Astrocyte of the hippocampus (primary cell): ENCODE results near the gene RGS6.
A peak's percentile ranks its signal among the peaks of the same experiment; 100 is the strongest.

Experiments
- DNase-seq: peaks from one replicate; pipeline ENCODE4 v3.0.0; 2011; ENCODE audit warnings: low read depth, low spot score

Gene RGS6

DNA sequence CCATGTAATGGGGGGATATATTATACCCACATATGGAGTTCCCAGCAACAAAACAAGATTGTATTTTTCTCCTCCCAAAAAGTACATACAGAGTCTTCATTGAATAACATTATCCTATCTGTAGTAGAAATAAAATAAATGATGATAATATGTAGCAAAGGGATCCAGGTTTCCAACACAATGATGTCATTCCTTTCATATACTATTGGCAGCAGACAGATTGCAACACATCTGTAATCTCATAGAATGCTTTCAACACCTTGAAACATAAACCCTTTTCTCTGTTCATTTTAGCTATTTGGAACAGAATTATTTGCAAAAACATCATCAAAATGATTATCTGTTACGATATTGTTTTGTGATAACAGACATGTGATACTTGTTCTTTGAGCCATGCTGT is 644.0 kb downstream of the RGS6 start:
- no peak for DNase-seq

DNA sequence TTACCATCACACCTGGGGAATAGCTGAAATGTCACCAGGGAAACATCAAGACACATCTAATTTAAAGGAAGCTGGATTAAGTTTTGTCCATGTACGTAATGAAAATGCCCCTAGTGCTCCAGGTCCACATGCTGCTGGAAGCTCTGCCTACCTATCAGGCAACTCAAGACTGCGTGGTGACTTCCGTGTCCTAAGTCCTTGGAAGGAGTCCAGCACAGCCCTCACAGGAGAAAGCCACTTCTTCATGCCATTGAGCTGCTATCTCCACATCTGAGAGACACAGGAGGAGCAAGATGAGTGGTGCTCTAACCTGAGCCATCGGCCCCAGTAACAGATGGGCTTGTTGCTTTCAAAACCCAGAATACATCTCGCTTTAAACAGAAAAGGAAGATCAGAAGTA is 645.3 kb downstream of the RGS6 start:
- no peak for DNase-seq

DNA sequence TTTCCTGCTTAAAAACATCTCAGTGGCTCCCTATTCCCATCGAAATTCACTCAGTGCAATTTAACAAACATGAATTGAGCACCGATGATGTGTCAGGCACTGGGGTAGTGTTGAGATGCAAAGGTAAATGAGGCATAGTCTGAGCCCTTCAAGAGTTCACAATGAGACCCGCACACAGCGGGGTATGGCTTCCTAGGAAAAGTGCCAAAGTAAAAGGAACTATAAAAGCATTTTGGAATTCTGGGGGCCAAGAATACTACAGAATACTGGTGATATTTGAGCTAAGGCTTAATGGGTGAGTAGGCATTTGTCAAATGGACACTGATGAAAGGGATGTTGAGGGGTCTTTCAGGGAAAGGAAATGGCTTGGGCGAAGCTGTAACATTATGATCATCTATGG is 646.3 kb downstream of the RGS6 start:
- no peak for DNase-seq

DNA sequence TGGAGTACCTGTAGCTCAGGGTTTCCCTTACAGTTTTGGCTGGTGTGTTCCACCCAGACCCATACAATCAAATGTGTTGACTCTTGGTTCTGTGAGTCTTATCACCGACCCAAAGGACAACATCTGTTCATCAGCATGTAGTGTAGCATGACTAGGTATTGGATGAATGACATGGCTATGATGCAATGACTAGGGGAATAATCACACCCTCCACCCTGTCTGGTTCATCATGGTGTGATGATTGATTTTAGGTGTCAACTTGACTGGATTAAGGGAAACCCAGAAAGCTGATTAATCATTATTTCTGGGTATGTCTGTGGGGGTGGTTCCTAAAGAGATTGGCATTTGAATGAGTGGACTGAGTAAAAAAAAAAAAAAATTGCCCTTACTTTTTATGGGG is 650.4 kb downstream of the RGS6 start:
- no peak for DNase-seq

DNA sequence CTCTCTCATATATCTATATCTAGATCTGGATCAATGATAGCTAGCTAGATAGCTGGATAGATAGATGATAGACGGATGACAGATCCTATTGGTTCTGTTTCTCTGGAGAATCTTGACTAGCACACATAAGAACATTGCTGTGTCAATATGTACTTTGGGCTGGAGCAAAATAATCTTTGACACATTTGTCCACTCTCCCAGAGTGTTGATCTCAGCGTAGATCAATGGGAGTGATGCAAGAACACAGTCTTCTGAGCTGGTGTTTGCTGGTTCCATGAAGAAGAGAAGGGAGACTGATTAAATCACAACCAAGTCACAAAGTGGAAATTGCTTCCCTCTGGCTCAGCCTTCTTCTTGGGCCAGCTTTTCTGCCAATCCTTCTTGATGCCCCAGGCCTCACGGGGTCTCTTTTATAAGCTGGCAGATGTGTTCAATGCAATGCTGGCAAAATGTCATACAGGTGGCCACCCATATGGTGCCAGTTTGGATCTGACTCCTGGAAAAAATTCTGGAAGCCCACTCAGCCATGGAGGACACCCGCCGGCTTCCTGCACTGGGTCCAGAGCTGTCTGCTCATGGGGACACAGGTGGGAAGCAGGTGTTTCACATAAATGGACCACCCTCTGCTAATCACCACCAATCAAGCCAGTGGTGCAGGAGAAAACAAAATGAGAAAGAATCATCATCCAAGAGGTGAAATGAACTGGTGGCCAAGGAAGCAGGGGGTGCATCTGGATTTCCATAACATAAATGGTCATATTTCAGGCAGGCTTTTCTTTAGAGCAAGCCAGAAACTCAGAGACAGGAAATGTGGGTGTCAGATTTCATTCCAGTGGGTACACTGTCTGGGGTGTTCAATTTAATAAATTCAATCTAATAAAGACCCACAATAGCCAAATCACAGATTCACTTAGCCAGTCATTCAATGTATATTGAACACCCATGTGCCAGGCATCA is 651.4 kb downstream of the RGS6 start:
- DNase-seq: no peak

DNA sequence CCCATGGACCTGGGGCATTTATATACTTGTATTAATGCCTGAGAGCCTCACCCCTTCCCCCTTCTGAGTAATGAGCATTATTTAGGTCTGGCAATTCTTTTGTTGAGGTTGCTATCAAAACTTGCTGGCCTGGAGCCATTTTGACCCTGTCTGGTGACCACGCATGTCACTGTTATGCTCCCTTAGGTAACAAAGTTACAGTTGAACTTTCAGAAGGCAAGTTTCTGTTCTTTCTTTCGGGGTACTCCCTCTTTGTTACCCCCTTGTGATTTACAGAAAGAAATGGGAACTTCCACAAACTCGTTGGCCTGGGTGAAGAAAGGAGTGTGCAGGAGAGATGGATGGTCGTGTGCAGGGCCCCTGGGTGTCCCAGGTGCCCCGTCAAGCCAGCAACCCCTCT is 656.3 kb downstream of the RGS6 start:
- DNase-seq: no peak

DNA sequence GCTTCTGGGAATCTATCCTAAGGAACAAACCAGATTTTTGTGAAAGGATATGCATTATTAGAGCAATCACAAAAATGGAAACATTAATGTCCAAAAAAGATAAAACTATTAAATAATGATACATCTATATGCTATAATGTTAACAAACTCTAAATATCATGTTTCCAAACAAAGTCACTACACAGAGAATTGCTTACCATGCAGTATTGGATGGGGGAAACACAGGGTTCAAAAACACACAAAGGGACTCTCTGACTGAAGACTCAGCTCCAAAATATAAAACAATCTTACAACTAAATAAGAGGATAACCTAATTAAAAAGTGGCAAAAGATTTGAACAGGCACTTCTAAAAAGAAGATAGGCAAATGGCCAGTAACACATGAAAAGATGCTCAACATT is 657.4 kb downstream of the RGS6 start:
- DNase-seq: no peak

DNA sequence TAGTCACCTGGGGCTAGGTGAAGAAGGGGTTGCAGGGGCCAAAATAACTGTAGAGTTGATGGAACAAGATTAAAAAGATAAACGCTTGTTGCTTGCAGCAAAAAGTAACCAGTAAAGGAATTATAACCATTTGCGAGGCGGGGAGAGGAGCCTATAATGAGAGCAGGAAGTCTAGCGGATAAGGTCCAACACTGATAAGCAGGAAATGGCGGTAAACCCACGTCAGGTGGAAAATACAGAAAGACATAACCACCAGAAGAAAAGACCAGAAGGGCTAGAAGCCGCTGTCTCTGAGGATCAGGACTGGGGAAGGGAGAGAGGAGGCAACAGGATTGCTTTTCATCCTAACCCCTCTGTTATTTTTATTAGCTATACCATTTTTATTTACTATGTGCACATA is 658.3 kb downstream of the RGS6 start:
- no peak for DNase-seq

DNA sequence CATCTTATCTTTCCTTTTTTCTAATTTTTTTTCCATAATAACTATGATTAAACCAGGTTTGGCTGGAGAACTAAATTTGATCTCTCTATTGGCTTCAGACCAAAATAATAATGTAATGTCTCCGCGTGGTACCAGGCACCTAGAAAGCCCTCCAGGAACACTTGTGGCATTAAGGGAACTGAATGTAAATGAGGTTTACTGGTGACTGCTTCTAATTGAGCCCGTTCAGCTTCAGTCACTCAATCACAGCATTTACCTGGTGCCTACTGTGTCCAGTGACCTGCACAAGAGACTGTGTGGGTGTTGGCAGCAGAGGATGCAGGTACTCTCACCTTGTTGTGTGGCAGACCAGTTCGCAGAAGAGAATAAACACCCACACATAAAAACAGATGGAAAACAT is 659.2 kb downstream of the RGS6 start:
- DNase-seq: no peak

DNA sequence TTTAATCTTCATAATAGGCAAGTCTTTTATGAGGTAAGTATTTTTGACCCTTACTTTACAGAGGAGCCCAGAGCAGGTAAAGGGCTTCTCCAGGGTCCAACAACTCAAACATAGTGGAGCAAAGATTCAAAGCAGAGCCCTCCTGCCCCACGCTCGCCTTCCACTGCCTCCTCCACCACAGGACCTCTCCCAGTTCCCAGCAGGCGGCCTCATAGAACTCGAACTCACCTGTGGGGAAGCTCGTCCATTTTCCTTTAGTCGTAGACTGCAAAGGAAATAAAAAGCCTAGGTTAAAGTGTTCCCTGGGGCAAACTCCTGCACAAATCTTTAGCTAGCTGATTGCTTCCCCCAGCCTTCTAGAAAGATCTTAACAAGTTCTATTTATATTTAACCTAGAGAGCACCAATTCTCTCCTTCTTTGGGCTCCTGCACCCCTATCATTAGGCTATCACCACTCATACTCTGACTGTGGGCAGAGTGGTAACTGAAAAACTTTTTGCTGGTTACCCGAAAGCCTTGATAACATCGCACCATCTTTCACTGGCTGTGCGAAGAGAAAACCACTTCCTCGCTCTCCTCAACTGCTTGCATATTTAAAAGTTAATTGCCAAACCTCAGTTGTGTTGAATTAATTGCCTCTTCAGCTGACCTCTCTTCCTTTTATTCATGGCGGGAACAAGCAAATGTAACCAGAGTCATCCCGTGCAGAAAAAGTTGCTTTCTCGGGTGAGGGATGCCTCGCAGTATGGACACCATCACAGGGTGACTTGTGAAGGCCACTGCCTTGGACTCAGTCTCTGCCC is 662.1 kb downstream of the RGS6 start:
- DNase-seq: no peak

DNA sequence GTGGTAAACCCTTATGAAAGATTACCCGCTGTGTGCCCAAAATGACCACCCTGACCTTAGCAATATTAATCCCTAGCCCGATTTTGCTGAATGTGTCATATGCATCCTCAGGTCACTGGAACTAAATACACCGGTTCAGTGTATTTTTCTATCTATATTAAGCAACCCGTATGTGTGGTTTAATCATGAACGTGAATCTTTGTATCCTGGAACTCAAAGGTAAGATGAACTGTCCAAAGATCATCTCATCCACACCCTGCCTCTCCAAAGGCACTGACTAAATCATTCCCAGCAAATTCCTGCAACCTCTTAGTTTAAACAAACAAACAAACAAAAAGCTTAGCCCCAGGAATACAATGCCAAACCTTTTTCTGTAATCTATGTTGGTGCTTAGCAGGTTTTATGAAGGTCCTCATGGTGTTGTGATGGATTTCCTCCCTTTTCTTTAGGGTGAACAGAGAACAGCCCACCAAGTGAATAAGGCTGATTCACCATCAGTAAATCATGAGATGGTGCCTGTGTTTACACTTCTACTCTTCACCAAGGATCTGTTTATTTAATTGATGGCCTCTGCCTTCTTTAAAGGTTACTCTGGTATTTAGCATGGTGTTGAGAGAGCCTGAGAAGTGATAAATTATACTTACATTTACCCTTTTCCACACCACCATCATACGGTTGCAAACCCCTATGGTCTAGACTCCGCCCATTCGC is 663.1 kb downstream of the RGS6 start:
- DNase-seq: no peak

DNA sequence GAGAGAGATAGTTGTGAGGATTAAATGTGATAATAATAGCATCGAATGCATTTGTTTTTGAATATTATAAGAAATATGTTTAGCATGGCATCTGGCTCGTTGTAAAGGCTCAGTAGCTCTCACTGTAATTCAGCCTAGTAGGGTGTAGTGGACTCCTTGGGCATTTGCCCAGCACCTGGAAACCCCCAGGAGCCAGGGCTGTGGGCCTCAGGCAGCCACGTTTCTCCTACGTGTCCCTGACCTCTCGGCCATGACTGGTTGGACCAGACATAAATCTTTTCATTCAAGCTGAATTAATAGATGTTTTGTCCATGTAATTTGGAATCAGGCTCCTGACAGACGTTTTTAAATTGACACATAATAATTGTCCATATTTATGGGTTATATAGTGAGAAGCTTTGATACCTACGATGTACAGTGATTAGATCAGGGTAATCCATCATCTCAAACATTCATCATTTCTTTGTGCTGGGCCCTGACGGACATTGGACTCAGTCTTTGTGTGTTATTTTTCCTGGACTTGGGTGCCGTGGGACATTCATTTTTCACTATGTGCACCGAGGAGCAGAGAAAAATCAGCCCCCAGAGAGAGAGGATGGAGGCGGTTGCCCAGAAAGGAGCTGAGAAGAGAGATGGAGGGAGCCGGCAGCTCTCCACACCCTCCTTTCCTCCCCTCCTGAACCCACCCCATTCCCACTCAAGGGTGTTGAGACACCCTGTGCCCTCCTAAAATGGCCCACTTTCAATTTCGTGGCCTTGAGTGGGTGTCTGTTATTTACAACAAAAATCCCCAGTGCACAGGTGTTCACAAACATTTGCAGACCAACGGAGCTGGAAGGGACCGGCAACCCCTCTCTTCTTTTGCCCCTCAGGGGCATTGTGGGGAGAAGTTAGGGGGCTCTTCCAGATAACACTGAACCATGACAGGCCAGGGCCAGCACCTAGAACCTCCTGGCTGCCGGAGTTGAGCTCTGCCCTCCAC is 665.3 kb downstream of the RGS6 start:
- DNase-seq: no peak

DNA sequence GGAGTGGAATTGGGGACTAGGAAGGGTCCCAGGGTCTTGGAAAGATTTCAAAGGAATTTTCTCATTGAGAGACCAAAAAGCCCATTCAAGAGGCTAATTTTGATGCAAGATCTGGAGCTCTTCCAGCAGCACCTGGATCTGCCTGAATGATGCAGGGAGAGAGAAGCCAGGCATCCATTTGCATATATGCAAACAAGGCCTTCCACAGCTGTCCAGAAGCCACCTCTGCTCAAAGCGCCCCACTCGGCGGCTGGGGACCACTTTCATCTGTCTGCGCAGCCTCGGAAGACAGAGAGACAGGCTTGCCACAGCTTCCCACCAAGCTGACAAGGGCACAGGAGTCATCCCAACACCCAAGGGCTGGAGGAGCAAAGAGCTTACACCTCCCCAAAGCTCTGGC is 666.1 kb downstream of the RGS6 start:
- no peak for DNase-seq

DNA sequence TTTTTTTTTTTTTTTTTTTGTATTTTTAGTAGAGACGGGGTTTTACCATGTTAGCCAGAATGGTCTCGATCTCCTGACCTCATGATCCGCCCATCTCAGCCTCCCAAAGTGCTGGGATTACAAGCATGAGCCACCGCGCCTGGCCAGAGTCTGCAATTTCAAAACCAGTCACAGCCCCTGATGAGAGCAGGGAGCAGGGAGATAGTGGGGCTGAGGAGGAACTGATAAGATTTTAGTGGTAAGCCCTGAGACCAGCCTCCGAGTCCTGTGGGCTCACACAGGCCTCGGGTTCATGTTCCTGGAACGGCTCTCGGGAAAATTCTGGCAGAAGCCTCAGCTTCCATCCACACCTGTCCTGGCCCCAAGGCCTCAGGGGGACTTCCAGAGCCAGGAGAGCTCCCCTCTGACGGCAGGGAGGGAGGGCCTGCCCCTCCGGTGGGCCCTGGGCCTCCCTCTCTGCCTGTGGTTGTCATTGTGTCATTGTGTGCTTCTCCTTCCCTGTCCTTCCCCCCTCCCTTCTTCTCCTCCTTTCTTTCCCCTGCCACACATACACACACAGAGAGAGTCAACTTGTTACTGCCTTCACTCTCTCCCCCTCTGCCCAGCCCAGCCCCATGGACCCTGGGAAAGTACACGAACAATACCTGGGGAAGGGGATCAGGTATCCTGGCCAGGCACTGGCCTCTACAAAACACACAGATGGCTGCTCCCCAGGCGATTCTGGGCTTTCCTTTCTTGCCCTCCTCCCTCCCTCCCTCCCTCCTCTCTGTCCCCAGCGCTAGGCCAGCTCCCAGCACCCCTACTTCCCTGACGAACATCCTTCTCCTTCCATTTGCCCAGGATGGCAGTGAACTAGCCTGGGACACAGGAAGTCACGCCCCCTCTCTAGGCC is 667.6 kb downstream of the RGS6 start:
- no peak for DNase-seq

DNA sequence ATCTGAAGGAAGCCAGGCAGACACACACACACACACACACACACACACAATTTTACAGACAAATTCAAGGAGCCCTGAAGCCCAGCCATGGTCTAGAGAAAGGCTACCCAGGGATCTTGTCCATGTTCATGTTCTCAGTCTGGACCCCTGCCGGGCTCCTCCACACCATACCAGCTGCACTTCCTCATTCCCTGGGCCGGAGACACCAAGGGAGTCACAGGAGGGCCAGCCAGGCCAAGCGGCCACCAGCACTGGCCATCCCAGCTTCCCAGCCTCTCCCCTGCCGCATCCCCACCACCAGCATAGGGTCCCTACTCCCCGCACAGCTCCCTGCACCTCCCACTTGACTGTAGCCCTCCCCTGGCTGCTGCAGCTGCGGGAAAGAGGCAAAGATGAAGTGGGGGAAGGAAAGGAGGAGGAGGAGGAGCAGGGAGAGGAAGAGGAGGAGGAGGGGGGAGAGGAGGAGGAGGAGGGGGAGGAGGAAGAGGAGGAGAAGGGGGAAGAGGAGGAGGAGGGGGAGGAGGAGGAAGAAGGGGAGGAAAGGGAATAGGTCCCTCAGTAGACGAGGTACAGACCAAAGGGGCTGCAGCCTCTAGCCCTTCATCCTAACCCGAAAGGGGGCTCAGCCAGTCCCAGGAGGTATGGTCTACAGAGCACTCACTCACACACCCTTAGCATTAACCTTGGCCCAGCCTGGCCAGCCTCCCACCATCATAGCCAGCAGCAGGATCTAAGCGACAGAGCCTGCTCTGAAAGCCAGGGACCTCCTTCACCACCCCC is 668.5 kb downstream of the RGS6 start:
- DNase-seq: no peak

DNA sequence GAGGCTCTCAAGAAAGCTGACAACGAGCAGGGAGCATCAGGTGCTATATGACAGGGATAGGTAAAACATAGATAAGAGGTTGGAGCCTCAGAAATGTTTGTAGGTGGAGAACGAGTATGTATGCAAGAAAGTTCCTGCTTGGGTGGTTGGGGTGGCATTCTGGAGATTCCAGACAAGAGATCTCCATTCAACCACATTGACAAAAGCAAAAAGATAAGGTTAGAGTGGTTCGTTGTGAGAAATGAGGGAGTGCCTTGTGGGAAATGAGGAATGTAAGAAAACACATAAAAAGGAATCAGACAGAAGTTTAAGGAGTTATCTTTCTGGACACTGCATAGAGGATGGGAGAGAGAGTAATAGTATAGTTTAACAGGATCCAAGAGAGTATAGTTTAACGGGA is 671.4 kb downstream of the RGS6 start:
- peak; percentile 63 for DNase-seq

DNA sequence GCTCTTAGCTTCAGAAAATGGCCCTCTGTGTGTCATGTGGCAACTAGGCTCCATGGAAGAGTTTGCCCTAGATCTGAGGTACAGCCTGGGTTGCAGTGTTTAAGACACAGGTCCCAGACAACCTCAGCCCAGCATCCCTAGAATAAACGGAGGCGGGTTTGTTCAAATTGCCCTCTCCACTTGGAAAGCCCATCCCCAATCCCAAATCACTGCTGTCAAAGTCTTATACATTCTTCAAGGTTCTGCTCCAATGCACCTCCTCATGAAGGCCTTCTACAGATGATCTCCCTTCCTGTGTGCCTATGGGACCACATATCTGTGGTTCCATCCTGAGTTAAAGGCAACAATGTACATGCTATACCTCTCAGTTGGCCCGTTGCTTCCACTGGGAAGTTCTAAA is 671.9 kb downstream of the RGS6 start:
- DNase-seq: no peak

DNA sequence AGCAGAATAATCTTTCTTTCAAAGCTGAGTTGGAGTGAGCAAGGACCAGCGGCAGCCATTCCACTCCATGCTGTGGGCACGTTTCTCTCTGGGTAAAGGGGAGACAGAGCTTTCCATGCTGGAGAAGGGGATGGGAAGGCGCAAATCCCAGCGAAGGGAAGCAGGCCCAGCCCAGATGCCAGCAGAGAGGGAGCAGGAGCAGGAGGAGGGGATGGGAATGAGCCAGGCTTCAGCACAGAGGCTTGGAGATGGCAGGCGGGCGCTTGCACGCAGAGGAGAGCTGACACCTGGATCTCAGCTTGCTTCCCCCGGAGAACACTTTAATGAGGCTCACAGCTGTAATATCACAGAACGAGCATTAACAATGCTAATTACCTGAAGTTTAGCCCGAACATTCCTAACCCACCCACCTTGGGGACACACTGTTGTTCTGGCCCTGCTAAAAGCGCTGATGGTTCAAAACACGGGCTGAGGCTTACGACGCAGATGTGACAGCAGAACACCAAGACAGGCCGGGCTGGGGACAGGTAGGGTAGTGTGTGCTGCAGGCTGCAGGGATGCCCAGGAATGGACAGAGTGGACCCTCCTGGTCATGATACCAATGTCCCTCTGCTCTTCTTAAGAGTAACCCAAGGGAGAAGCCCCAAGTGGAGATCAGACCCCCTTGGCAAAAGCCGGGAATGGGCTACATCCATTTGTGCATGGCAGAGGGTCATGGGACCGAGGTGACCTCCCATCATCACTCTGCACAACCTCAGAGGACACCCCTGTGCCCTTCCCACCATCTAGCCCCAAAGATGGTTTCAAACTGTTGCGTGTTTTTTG is 673.1 kb downstream of the RGS6 start:
- no peak for DNase-seq

DNA sequence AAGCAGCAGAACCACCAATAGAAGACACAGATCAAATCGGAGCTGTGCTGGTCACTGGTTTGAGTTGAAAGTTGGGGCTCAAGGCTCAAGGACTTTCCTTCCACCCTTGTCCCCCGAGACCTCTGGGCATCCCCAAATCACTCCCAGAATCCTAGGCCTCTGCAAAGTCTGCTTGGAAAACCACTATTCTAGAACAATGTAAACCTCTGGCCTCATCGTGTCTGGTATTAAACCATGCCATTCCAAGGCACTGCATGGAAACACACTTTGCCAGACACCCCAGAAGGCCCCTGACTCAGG is 673.6 kb downstream of the RGS6 start:
- no peak for DNase-seq
